Anterior cingulate cortex (tissue), 58 donors: ENCODE data around the gene ANKS3.

Experiments used
- DNase-seq, 58 donors: peaks; one replicate each; lab custom pipeline; 2025; lab: John Stamatoyannopoulos, UW

Gene ANKS3

DNA sequence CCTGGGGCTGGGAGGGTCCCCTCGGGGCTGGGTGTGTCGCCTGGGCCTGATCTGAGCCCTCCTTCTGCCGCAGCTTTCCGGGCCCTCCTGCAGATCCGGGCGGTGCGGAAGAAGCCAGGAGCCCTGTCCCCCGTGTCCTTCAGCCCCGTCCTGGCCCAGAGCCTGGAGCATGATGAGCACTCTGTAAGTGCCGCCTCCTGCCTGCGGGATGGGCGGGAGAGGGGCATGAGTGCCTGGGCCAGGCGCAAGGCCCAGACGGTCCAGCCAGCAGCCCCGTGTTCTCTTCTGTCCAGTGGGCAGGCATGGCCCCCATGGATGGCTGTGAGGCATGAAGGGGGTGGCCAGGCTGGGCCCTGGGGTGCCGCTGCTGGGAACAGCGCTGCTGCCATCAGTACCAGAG, 56.7 kb downstream of the ANKS3 start:
- peak in 29 of 58 donors; percentile 13 to 66 (median 44) for DNase-seq

DNA sequence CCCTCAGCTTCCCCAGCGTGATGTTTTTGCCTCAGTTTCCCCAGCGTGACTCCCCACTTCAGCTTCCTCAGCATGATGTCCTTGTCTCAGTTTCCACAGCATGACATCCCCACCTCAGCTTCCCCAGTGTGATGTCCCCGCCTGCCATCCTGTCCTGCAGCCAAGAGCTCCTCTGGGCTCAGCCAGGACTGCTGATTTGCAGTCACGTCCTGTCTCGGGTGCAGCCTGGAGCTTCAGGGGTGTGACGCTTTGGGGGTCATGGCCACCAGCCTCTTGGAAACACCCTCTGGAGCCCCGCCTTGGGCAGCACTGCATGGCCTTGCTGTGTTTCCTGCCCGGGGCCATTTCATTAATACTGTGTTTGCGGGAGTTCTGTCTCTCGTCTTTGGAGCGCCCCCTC, 57.2 kb downstream of the ANKS3 start:
- no peak for DNase-seq

DNA sequence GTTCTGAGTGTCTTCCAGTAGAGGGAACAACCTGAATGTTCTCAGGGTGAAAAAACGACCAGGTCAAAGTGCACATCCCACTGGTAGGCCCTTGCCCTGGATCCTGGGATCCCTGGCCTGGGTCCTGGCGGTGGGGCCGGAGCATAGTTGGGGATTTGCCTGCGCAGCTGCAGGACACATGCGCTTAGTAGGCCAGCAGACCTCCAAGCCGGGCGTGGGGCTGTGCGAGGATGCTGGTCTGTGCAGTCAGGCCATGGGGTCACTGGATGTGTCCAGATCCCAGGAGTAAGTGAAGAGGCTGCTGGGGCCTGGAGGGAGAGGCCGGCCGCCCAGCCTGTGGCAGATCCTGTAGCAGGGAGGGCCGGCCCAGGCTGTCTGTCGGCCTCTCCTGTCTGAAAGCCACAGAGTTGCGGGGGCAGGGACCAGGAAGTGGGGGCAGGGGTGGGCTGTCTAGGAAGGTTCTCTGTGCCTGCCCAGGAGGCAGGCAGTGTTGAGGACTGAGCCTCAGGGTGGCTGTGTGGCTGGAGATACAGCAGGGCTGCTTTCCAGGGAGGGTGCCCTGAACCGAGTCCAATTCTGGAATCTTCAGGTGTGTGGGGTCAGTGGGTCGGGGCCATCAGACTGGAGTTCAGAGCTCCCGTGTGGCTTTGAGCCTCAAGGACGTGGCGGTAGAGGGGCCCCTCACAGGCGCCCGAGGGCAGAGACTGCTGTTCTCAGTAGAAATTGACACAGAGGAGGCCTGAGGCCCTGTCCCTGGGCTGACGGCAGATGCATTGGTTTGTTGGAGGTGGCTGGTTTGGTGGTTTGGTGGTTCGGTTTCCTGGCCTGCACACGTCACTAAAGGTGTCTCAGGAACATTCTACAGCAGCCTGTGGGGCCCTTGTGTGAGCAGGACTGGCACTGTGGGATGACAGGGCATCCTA, 57.9 kb downstream of the ANKS3 start:
- DNase-seq = no peak

DNA sequence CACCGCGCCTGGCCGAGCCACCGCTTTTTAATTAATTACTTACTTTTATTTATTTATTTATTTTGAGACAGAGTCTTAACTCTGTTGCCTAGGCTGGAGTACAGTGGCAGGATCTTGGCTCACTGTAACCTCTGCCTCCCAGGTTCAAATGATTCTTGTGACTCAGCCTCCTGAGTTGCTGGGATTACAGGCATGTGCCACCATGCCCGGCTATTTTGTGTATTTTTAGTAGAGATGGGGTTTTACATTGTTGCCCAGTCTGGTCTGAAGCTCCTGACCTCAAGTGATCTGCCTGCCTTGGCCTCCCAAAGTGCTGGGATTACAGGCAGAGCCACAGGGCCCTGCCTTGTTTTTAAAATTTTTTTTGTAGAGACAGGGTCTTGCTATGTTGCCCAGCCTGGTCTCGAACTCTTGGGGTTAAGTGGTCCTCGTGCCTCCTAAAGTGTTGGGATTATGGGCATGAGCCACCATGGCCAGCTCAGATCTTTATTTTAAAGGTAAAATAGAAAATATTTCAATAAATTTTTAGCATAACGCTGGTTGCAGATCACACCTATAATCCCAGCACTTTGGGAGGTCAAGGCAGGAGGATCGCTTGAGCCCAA, 59.0 kb downstream of the ANKS3 start:
- DNase-seq = no peak

DNA sequence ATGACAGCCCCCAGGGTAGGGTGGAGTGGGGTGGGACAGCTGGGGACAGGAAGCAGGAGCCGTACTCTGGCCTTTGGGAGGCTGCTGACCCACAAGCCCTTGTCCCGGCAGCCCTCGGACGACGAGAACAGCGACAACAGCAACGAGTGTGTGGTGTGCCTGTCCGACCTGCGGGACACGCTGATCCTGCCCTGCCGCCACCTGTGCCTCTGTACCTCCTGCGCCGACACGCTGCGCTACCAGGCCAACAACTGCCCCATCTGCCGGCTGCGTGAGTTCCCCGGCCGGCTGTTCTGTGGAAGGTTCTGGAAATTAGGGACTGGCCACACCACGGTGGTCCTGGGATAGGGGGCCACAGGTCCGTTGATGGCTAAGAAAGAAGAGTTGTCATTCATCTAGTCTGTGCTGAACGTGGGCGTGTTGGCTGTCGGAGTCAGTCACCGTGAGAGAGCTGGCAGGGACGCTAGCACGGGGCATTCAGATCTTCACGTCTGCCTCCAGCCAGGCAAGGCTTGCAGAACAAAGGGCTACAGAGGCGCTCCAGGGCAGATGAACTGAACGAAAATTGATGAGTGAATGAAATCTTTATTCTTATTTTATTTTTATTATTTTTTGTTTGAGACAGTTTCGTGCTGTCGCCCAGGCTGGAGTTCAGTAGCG, 60.6 kb downstream of the ANKS3 start:
- DNase-seq = peak in 24 of 58 donors; percentile 6 to 60 (median 30)

DNA sequence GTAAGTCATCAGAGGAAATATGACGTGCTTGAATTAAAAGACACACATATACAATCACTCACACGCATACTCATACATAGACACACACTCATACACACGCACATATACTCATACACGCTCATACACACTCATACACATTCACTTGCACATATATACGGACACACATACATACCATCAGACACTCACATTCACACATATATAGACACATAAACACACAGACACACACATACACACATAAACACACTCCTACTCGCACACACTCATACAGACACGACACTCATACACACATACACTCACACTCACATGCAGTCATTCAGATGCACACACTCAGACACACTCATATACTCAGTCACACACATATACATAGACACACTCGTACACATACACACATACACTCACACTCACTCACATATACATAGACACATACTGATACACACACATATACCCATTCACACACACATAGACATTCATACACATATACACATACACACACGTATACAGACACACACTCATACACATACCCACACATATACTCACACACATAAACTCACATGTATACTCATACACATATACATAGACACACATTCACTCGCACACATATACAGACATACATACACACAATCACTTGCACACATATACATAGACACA, 65.6 kb downstream of the ANKS3 start:
- DNase-seq = no peak

DNA sequence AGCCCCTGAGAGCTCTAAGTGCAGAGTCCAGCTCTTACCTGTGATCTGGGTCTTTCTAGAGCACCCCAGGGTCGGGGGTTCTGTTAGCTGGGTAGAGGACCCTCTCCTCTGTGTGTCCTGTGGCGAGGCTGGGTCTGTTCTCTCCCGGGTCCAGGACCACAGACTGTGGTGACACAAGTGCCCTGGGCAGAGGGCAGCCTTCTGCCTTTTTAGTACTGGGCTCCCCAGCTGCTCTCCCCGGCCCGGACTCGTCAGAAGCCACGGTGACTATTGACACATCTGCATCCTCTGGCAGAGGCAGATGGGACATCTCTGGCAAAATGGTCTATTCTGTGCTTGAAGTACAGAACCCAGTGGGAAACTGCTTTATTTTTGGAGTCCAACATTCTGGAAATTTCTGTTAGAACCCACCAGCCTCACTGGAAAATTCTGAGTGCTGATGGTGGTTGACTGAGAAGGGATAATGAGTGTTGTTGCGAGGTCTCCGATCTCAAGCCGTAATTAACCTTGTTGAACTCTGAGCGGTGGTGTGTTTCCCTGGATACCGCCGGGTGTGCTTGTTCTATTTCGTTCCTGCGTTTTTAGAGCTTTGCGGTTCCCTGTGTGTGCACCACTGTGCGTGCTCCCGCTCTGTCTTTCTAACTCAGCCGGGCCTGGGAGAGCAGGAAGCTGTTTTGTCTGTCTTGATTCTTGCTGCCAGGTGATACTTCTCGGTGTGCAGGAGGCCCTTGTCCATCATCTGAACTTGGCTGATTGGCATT, 66.7 kb downstream of the ANKS3 start:
- DNase-seq = peak in 1 of 58 donors; percentile 11

DNA sequence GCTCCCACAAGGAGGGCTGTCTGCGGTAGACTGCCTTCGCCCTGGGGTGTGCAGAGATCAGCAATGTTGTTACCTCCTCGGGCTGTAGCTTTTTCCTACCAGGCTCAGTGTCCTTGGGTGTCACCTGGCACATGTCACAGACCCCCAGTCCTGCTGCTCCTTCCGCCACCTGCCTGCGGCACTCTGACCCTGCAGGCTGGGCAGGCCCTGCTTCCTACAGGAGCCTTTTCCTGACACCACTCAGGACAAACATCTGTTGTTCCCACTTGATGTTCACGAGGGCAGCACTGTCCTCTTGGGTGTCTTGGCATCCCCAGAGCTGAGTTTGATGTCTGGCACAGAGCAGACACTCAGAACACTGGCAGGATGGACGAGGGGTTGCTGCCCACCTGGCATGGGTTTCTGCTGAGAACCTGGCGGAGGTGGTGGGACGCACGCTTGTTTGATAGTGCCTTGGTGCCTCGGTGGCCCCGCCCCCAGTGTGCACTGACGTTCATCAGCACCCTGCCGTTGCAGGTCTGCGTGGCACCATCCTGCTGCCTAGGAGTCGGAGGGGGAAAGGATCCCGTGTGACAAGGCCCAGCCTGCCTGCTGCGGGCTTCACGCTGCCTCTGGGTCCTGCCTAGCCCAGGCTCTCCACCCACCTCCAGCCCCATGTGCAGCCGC, 67.4 kb downstream of the ANKS3 start:
- no peak for DNase-seq

DNA sequence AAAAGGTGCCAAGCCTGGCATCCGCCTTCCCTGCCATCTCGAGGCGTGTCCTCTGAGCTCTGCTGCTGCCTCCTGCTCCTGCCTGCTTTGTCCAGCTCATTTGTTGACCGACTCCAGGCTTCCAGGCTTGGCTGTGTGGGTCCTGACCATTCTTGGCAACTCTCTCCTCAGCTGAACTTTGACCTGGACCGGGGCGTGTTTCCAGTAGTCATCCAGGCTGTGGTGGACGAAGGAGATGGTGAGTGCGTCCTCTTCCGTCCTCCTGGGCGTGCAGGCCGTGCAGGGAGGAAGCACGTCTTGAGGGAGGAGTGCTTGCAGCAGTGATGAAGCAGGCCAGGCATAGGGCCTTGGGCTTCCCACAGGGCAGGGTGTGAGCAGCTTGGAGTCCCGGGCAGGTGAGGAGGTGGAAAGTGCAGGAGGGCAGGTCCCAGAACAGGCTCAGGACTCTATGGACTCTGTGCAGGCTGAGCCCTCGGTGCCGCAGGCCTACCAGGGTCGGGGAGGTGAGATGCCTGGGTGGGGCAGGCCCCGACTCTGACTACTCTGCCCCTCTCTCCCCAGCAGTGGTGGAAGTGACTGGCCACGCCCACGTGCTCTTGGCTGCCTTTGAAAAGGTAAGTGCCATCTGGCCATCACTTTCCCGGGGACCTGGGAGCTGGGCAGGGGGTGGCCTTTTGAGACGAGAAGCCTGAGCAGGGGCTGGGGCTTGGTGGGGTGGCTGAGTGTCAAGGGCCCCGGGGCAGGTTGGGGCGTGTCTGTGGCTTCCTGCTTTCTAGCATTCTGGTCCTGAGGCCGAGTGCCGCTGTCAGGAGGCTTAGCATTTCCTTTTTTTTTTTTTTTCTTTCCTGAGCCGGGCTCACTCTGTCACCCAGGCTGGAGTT, 69.3 kb downstream of the ANKS3 start:
- peak in 1 of 58 donors; percentile 9 for DNase-seq

DNA sequence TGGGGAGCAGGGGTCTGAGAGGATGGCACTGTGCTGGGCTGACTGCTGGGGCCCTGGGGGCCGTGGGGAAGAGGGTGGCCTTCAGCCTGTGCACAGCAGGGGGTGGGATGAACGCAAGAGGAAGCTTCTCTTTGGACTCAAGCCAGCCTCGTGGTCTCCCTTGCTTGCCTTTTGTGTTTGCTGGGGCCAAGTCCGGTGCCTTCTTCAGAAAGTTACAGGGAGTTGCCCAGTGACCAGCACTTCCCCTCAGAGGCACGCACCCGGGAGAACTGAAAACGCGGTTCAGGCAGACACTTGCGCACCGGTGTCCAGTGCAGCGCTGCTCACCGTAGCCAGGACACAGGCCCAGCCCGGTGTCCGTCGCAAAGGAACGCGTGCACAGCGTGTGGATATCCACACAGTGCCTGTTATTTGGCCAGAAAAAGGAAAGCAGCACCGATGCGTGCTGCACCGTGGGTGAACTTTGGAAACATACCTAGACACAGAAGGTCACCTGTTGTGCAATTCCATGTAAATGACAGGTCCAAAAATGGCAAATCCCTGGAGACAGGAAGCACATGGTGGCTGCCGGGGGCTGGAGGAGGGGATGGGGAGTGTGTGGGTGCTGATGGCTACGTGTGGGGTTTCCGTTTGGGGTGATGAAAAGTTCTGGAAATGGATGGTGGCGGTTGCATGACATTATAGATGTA, 70.2 kb downstream of the ANKS3 start:
- peak in 35 of 58 donors; percentile 6 to 55 (median 30) for DNase-seq

DNA sequence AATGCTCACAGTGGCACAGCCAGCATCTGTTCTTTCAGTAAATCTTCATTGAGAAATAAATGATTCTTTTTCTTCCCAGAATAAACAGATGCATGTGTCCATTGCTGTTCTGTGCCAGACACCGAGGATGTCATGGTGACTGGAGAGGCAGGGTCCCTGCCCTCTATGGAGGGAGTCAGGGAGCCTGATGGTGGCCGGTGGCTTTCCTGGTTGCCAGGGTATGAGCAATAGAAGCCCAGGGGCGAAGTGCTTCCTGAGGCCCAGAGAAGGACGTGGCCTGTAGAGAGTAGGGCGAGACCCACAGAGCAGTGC, 70.7 kb downstream of the ANKS3 start:
- DNase-seq = no peak

DNA sequence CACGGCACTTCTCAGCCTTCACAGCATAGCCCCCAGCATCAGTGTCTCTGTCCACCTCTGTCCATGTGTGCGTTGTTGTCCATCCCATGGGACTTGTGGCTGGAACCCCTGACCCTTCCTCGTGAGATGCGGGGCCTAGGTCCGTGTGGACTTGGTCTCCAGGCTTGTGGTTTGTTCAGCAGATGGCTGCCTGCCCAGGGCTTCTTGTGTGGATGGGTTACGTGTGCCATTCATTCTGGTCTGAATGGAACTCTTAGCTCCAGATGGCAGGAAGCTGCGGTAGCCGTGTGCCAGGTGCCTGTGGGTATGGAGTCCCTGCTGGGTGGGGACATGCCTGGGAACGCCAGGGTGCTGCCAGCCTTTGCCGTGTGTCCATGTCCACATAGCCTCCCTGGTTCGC, 72.4 kb downstream of the ANKS3 start:
- peak in 35 of 58 donors; percentile 13 to 62 (median 37) for DNase-seq

DNA sequence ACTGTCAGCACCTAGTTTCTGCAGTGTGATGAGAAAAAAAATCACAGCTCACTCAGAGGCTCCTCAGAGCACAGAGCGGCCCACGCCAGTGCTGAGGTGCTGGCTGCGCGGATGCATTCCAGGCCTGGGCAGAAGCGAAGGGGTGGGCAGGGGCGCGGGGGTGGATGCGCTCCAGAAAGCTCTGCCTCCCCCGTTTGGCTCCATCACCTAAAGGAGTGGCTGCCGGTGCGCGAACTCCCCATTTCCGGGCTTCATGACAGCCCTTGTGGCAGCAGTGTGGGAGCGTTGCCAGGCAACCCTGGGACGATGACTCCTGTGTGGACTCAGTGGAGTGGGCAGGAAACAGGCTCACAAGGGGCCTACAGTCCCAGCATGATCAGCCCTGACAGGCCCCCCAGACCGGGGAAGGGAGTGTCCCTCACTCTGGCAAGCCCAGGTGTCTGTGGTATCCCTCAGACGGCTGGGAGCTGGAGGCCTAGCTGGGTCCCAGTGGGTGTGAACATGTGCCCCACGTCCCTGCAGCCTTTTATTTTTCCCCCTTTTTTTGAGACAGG, 73.5 kb downstream of the ANKS3 start:
- DNase-seq = peak in 44 of 58 donors; percentile 14 to 80 (median 58)

DNA sequence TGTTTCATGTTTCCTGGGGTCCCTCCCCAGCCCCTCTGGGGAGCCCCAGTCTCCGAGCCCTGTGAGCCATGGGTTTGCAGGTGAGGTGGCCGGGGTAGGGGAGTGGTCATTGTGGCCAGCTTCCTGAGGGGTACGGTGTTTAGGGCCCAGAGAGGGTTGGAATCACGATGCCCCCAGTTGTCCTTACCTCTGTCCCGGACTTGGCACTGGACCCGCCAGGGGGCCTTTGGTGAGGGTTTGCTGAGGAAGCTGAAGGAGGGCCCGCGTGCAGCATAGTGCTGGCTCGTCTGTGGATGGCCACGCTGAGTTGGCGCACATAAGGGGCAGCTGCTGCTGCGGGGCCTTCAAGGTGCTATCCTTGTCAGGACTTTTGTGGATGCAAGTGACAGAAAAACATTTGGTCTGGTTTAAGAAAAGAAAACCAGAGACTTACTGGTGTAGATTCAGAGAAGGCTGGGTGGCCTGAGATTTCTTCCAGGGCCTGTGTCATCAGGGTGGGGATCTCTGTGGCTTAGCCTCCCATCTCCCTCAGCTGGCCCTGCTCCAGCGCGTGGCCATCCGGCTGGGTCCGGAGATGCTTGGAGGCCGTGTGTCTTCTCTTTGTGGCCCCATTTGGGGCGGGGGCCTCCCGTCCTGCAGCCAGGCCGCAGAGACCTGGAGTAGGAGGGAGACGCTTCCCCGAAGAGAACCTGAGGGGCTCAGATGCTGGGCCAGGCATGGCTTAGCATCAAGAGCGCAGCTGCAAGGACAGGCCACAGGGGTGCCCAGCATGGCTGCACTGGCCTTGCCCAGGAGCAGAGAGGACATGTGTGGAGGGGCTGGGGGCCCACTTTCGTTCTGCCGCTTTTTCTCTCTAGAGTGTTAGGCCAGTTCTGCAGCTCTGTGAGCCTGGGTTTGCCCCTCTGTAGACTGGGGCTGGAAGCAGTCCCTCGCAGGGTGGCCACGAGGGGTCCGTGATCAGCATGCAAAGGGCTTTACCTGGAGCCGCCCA, 74.4 kb downstream of the ANKS3 start:
- DNase-seq = no peak

DNA sequence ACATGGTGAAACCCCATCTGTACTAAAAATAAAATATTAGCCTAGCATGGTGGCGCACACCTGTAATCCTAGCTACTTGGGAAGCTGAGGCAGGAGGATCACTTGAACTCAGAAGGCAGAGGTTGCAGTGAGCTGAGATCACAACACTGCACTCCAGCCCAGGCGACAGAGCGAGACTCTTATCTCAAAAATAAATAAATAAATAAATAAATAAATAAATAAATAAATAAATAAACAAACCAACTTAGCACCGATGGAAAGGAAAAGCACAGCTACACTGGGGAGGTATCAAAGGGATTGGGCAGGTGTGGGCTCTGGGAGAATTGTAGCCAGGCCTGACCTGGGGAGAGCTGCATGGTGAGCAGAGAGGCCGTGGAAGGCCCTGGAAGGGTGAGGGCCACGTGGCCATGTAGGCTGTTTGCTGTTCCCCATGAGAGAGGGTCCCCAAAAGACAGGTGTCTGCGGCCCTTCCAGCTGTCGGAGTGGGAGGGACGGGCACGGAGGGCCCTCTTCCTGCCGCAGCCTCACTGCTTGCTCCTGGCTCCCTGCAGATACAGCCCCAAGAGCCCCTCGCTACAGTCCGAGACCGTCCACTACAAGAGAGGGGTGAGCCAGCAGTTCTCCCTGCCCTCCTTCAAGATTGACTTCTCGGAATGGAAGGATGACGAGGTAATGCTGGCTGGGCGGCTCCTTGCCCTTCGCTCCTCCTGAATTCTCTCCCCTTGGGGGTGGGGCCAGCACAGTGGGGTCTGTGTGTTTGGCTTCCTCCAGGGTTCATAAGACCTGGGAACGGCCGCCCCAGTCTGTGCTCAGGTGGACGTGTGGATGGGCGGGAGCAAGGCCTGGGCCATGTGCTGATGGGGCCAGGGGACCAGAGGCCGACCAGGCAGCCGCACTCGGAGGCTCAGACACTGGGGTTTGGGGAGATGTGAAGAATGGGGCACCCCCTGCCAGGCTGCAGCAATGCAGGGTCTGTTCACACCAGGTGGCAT, 77.1 kb downstream of the ANKS3 start:
- DNase-seq = no peak
